ENCODE data around the gene SEL1L. TPM values are rescaled to one million over a fixed set of nuclear protein-coding genes. Genes with fewer than 3 reads are reported as not detected.

Gene SEL1L
- 10 to 100 TPM; 57.1 to 71.5 TPM for total RNA-seq

- ATAC-seq (ENCODE audit: insufficient number of reproducible peaks, low FRiP score, low read depth) (peak; percentile 100), DNase-seq (ENCODE audit: low spot score) (peak; percentile 99)
- Histone ChIP-seq H3K4me1 (ENCODE audit: control insufficient read depth in 1 of 2, low read depth in 2 of 2) (peaks cover 26 to 73% of the 10 kb centered on the region in 2 donors), H3K9me3 (no peaks in the 10 kb centered on the region), H3K27me3 (replicated peaks; ENCODE audit: insufficient read depth) (no peaks in the 10 kb centered on the region), H3K27ac (peak within 1 kb of the TSS; percentile 54 to 62), H3K4me3 (peak within 1 kb of the TSS; percentile 82), H3K36me3 (no peaks in the 10 kb centered on the region)
- no peak for TF ChIP-seq CTCF (IDR thresholded peaks at IDR 0.05)
Observed at GRCh38 chr14:81533536-81534343, at the start of gene SEL1L. Gene SEL1L, minus strand, starts transcription at chr14:81533853. Its CDS starts 109 bp downstream, at chr14:81533744.

- H3K27ac ChIP-seq, result no peak overlapping the region
- no peaks in the 10 kb centered on the region for H3K4me1 ChIP-seq (ENCODE audit: control insufficient read depth in 1 of 2, low read depth in 2 of 2)
- ATAC-seq (ENCODE audit: insufficient number of reproducible peaks, low FRiP score, low read depth) (no peak), DNase-seq (ENCODE audit: low spot score) (no peak)
- H3K36me3 ChIP-seq, result no peaks in the 10 kb centered on the region
- TF ChIP-seq CTCF (IDR thresholded peaks at IDR 0.05), result no peak
- H3K27me3 ChIP-seq (replicated peaks; ENCODE audit: insufficient read depth), result no peaks in the 10 kb centered on the region
- H3K9me3 ChIP-seq, result no peaks in the 10 kb centered on the region
- H3K4me3 ChIP-seq, result no peak overlapping the region
Observed at GRCh38 chr14:81582420-81582819, 48.8 kb upstream of the SEL1L start.

GRCh38 chr14:81579115-81579514 is 45.5 kb upstream of the SEL1L start:
- Histone ChIP-seq H3K27me3 (replicated peaks; ENCODE audit: insufficient read depth) (no peaks in the 10 kb centered on the region), H3K4me1 (ENCODE audit: control insufficient read depth in 1 of 2, low read depth in 2 of 2) (peaks cover 6 to 9% of the 10 kb centered on the region in 2 donors), H3K9me3 (no peaks in the 10 kb centered on the region), H3K36me3 (no peaks in the 10 kb centered on the region), H3K27ac (no peak overlapping the region), H3K4me3 (no peak overlapping the region)
- TF ChIP-seq CTCF (IDR thresholded peaks at IDR 0.05), result no peak
- DNase-seq (ENCODE audit: low spot score) (no peak), ATAC-seq (ENCODE audit: insufficient number of reproducible peaks, low FRiP score, low read depth) (no peak)

GRCh38 chr14:81571437-81571836 is 37.8 kb upstream of the SEL1L start:
- Histone ChIP-seq H3K9me3 (no peaks in the 10 kb centered on the region), H3K27me3 (replicated peaks; ENCODE audit: insufficient read depth) (no peaks in the 10 kb centered on the region), H3K36me3 (no peaks in the 10 kb centered on the region), H3K4me1 (ENCODE audit: control insufficient read depth in 1 of 2, low read depth in 2 of 2) (peaks cover 15 to 31% of the 10 kb centered on the region in 2 donors), H3K27ac (no peak overlapping the region), H3K4me3 (no peak overlapping the region)
- no peak for TF ChIP-seq CTCF (IDR thresholded peaks at IDR 0.05)
- DNase-seq (ENCODE audit: low spot score) (no peak), ATAC-seq (ENCODE audit: insufficient number of reproducible peaks, low FRiP score, low read depth) (no peak)

- Histone ChIP-seq H3K4me3 (no peak overlapping the region), H3K4me1 (ENCODE audit: control insufficient read depth in 1 of 2, low read depth in 2 of 2) (peaks cover 0 to 9% of the 10 kb centered on the region in 2 donors), H3K36me3 (no peaks in the 10 kb centered on the region), H3K9me3 (no peaks in the 10 kb centered on the region), H3K27me3 (replicated peaks; ENCODE audit: insufficient read depth) (no peaks in the 10 kb centered on the region), H3K27ac (no peak overlapping the region)
- DNase-seq (ENCODE audit: low spot score) (no peak), ATAC-seq (ENCODE audit: insufficient number of reproducible peaks, low FRiP score, low read depth) (no peak)
- no peak for TF ChIP-seq CTCF (IDR thresholded peaks at IDR 0.05)
Observed at GRCh38 chr14:81567302-81567701, 33.6 kb upstream of the SEL1L start.
